ENCODE measurements around the gene NUTM2D.
A peak's percentile ranks its signal among the peaks of the same experiment; 100 is the strongest.
"Not testable (repeated sequence)": the region's sequence is repeated elsewhere in the genome, so short reads cannot be mapped to it uniquely, and the experiment has no call there.

Gene NUTM2D

DNA sequence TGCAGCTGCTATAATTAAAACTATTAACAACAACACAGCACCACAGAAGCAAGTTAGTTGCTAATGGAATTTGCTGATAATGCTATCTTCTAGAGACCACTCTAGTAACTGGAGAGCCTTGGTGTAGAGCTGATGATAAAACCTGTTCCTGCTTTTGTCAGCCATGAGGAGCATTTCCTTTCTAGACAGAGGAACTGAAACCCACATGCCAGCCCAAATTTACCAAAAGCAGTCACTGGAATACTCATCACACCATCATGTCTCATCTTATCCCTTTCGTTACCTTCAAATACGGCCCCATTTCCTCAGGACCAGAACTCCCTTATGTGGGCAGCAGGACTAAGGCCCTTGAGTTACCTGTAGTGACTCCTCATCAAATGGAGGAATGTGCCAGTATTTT, 40.9 kb downstream of the NUTM2D start:
- not testable (repeated sequence) for H3F3A ChIP-seq (ENCODE audit: insufficient read depth, low read length); H3K27me3 ChIP-seq (ENCODE audit: insufficient read depth, low read length); H4K20me1 ChIP-seq (ENCODE audit: insufficient read depth, low read length); H3K4me3 ChIP-seq (ENCODE audit: low read depth, low read length, poor library complexity, severe bottlenecking); H3K27ac ChIP-seq (ENCODE audit: low read depth, low read length, poor library complexity, severe bottlenecking); H3K9me2 ChIP-seq (ENCODE audit: low read depth, low read length); H3K79me2 ChIP-seq (ENCODE audit: insufficient read depth, low read length); H3K4me2 ChIP-seq (ENCODE audit: low read length); H3K36me3 ChIP-seq (ENCODE audit: insufficient read depth, low read length); H2AFZ ChIP-seq (ENCODE audit: low read length); H3K4me1 ChIP-seq (ENCODE audit: insufficient read depth, low read length, severe bottlenecking); H3K9ac ChIP-seq (ENCODE audit: low read length); H3K9me3 ChIP-seq (ENCODE audit: low read length)

- peak overlapping the region; percentile 47 for H3K4me2 ChIP-seq (ENCODE audit: low read length)
- H3K27ac ChIP-seq (ENCODE audit: low read depth, low read length, poor library complexity, severe bottlenecking); H3K36me3 ChIP-seq (ENCODE audit: insufficient read depth, low read length); H3K27me3 ChIP-seq (ENCODE audit: insufficient read depth, low read length); H3K4me1 ChIP-seq (ENCODE audit: insufficient read depth, low read length, severe bottlenecking); H3K9me3 ChIP-seq (ENCODE audit: low read length); H4K20me1 ChIP-seq (ENCODE audit: insufficient read depth, low read length); H3K9me2 ChIP-seq (ENCODE audit: low read depth, low read length); H3F3A ChIP-seq (ENCODE audit: insufficient read depth, low read length); H2AFZ ChIP-seq (ENCODE audit: low read length); H3K9ac ChIP-seq (ENCODE audit: low read length); H3K79me2 ChIP-seq (ENCODE audit: insufficient read depth, low read length): not testable (repeated sequence)
- H3K4me3 ChIP-seq (ENCODE audit: low read depth, low read length, poor library complexity, severe bottlenecking) = peak overlapping the region; percentile 45
Measured at GRCh38 chr10:87407516-87408467, 50.2 kb downstream of the NUTM2D start.

- H3F3A ChIP-seq (ENCODE audit: insufficient read depth, low read length); H3K27ac ChIP-seq (ENCODE audit: low read depth, low read length, poor library complexity, severe bottlenecking); H3K4me3 ChIP-seq (ENCODE audit: low read depth, low read length, poor library complexity, severe bottlenecking); H3K9me3 ChIP-seq (ENCODE audit: low read length); H3K36me3 ChIP-seq (ENCODE audit: insufficient read depth, low read length); H2AFZ ChIP-seq (ENCODE audit: low read length); H3K4me1 ChIP-seq (ENCODE audit: insufficient read depth, low read length, severe bottlenecking); H4K20me1 ChIP-seq (ENCODE audit: insufficient read depth, low read length); H3K9ac ChIP-seq (ENCODE audit: low read length); H3K9me2 ChIP-seq (ENCODE audit: low read depth, low read length); H3K4me2 ChIP-seq (ENCODE audit: low read length); H3K79me2 ChIP-seq (ENCODE audit: insufficient read depth, low read length); H3K27me3 ChIP-seq (ENCODE audit: insufficient read depth, low read length): not testable (repeated sequence)
Measured at GRCh38 chr10:87413921-87414320, 56.4 kb downstream of the NUTM2D start.

All from OCI-LY1 (cell line).